NCI-H2081 treated with DMSO at 0.1 percent for 48 hours (cell line): ENCODE data around the gene DOK7.
"Not testable (repeated sequence)": the region's sequence is repeated elsewhere in the genome, so short reads cannot be mapped to it uniquely, and the experiment has no call there.

ENCODE experiments used
- DNase-seq: peaks from one replicate; lab custom pipeline; 2025; lab: John Stamatoyannopoulos, UW

The DOK7 gene

DNA sequence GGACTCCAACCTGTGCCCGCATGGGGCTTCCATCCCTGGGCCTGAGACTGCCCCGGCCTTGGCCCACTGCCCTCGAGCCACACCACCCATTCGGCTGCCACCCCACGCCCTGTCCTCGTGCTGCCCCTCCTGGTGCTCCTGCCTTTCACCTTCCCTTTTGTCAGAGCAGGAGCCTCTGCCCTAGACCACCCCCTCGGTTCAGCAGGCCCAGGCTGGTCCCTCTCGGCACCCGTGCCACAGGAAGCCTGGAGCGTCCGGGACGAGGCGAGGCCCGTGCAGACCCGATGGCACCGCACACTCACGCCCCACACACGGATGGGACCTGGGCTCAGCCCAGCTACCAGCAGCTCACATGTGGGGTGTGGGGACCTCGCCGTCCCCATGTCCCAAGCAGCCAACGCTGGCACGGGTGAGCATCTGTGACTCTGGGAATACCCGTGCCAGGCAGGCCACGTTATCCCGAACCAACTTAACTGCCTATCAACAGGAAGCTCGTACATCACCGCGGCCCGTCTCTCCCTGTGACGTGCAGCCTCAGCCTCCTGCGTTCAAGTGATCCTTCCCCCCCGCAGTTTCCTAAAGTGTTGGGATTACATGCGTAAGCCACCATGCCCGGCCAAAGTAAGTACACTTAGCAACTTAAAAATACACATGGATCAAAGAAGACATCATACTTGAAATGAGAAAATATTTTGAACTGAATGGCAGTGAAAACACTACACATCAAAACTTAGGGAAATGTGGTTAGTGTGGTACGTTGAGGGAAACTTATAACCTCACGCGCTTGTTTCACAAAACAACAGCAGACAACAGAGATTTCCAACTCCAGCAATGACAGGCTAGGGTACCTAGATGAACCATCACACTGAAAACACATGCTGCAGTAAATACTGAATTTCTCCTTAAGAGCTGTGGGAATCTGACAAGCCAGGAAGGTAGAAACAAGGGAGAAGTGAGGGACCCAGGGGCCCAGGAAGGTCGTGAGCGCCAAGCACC lies 40.1 kb downstream of the DOK7 start:
- no peak for DNase-seq

DNA sequence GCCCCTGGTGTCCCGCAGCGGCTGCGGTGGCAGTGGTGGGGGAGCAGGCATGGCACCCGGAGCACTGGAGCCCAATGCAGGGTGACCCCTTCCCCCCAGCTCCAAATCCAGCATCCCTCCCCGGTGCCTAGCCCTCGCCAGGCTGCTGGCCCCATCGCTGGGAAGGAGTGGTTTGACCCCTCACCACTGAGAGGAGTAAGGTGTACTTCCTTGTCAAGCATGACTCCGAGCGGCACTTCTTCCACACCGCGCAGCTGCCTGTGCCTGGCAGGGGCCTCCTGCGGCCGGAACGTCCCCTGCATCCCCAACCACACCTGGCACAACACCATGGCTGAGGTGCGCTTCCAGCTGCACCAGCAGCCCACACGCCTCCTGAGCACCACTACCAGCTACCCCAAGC lies 42.1 kb downstream of the DOK7 start:
- no peak for DNase-seq

DNA sequence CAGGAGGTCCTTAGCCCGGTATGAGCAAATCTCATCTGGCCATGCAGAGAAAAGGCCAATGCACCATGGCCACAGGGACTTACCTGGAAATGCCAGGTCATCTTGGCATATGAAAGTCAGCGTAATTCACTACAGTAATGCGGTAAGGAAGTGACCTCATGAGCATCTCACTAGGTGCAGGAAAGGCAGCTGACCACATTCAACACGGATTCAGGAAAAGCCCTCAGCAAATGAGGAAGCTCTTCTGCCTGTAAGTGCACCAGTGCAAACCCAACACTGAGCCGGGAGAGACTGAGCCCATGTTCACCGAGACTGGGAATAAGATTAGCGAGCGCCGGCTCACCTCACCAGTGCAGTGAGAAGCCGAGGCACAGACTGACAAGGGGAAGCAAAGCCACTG lies 45.4 kb downstream of the DOK7 start:
- DNase-seq: no peak

DNA sequence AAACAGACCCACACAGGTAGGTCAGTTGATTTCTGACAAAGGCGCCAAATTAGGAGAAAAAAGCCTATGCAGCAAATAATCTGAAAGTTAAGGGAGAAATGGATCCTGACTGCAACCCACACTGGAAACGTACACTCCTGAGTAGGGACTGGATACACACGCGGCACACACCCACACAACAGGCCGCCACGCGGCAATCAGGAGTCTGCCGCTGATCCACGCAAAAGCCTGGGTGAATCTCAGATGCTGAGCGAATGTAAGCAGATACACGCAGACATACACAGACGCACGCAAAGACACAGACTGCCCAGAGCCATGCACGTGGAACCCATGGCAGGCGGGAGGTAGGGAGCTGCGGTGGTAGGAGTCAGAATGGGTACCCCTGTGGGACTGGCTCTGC lies 47.4 kb downstream of the DOK7 start:
- DNase-seq: no peak

DNA sequence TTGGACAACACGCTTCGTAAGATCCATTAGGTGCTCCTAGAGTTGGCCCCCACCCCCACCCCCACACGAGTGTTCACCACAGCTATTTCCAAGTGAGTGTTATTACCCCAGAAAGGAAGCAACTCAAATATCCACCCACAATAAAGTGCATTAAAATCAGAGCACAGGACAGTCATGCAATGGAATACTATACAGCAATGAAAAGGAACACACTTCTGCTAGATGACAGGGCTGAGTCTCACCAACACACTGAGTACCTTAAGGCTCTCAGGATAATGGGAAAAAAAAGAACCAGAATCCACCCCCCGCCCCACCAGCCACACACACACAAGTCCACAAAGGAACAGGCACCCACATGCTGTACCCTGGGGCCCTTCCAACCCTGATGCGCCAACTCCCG lies 48.1 kb downstream of the DOK7 start:
- no peak for DNase-seq

GRCh38 chr4:3511601-3512000 lies 48.5 kb downstream of the DOK7 start:
- not testable (repeated sequence) for DNase-seq

- no peak for DNase-seq
These were observed 49.2 kb downstream of the DOK7 start for GRCh38 chr4:3512279-3512678.

DNA sequence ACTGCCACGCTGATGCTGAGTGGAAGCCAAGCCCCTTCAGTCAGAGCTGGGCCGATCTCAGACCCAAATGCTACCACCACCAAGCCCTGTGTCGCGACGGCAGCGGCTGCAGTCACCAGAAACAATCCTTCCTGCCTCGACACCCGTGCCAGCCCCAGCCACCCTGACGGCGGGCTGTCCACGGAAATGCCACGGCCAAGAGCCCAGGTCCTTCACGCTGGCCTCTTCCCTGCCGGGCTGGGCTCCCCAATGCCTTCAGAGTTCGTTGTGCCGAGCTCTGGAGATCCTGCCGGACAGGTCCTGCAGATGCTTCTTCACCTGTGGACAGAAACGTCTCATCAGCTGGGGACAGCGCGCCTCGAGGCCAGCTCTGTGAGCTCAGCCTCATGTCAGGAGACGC lies 49.6 kb downstream of the DOK7 start:
- DNase-seq: no peak

GRCh38 chr4:3513807-3514206 lies 50.7 kb downstream of the DOK7 start:
- DNase-seq: no peak

DNA sequence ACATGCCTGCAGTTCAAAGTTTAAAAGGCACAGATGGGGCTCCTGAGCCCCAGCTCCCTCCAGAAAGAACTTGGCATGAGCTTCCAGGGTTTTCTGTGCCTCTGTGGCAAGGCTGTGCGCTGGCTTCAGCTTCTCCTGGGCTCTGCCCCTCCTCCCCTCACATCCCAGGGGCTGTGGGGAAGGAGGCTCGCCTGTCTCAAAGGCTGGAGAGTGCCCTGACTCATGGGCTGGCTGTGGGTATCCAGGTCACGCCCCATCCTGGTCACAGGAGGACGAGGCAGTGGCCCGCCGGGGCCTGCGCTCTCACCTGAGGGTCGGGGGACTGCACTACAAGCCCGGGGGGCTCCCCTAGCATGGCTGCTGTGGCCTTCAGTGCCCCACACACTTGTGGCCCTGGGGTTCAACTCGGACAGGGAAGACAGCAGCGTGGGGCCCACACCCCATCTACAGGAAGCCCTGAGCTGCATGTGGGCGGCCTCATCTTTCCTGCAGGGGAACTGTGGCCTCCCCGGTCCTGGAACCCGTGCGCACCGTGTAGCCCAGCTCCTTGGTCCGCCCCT lies 51.2 kb downstream of the DOK7 start:
- no peak for DNase-seq

GRCh38 chr4:3514806-3515501 lies 51.8 kb downstream of the DOK7 start:
- DNase-seq: no peak

DNA sequence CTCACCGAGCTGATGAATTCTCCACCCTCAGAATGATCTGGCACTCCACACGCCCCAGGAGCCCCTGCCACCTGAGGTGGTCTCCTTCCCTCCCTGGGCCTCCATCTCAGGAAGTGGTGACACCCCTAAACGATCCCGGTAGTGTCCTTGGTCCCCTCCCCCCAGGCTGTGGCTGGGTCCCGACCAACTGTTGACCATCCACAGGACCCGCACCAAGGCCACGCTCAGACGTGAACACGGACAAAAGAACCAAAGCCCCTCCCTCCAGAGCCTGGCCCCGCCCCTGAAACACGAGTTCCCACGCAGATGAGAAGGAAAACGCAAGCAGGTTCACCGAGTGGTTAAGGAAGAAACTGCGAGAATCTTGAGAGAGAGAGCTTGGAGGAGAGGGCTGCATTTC lies 52.5 kb downstream of the DOK7 start:
- DNase-seq: no peak

- DNase-seq: no peak
These were observed 53.1 kb downstream of the DOK7 start for GRCh38 chr4:3516061-3516835.

GRCh38 chr4:3516836-3517730 lies 54.0 kb downstream of the DOK7 start:
- DNase-seq: no peak

GRCh38 chr4:3517731-3518510 lies 54.8 kb downstream of the DOK7 start:
- DNase-seq: no peak

GRCh38 chr4:3518511-3518880 lies 55.4 kb downstream of the DOK7 start:
- no peak for DNase-seq

- DNase-seq: no peak
These were observed 55.8 kb downstream of the DOK7 start for GRCh38 chr4:3518941-3519340.

- DNase-seq: no peak
These were observed 56.6 kb downstream of the DOK7 start for GRCh38 chr4:3519468-3520264.

DNA sequence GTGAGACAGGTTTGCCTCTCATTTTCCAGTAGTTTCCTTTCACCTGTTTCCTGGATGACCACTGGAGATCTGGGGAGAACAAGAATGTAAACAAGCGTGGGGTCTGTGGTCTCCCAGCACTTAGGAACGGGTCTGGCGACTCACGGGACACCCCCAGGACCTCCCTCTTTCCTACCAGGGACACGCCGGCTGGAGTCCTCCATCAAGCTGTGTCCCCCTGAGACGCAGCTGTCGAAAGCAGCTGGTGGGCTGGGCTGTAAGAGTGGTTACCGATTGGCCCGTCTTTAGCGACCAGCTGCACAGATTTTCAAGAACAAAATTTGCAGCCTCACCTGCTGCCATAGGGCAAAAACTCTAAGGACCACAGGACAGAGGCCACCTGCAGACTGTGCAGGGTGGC lies 57.2 kb downstream of the DOK7 start:
- DNase-seq: no peak
